HAP-1 (cell line): ENCODE results near the gene EIF3C.
"Not testable (repeated sequence)": the region's sequence is repeated elsewhere in the genome, so short reads cannot be mapped to it uniquely, and the experiment has no call there.

Source experiments
- DNase-seq, 2 experiments: peaks; one replicate each; pipeline ENCODE4 v3.0.0-alpha.2; 2016 to 2020; ENCODE audit warnings: low spot score in 2 of 2
- H3K27me3 ChIP-seq: fragments of 250-450 bp; sonication (Bioruptor Pico); 2 replicates; pipeline ENCODE4 v1.5.1; 2020; ENCODE audit warnings: low read depth, mild to moderate bottlenecking, moderate library complexity
- H3K36me3 ChIP-seq: fragments of 250-450 bp; sonication (Bioruptor Pico); replicated peaks from 2 replicates; pipeline ENCODE4 v1.5.1; 2020; ENCODE audit warnings: mild to moderate bottlenecking
- H3K4me1 ChIP-seq: fragments of 250-450 bp; sonication (Bioruptor Pico); 2 replicates; pipeline ENCODE4 v1.5.1; 2020; ENCODE audit warnings: mild to moderate bottlenecking
- H3K4me3 ChIP-seq: fragments of 250-450 bp; sonication (Bioruptor Pico); 2 replicates; pipeline ENCODE4 v1.5.1; 2020; ENCODE audit warnings: mild to moderate bottlenecking, moderate library complexity
- H3K9me3 ChIP-seq: fragments of 250-450 bp; sonication (Bioruptor Pico); 2 replicates; pipeline ENCODE4 v1.5.1; 2020; ENCODE audit warnings: mild to moderate bottlenecking, moderate library complexity
- in situ Hi-C: fragments of 300-500 bp; cut with MboI; formaldehyde crosslinking; loops from 3 replicates; pipeline ENCODE4 v1.14.3; 2020; ENCODE audit warnings: low sequenced_read_pairs, inconsistent platforms, mixed read lengths

Gene EIF3C

GRCh38 chr16:28722852-28723650 lies 11.8 kb downstream of the EIF3C start:
- H3K36me3 ChIP-seq, DNase-seq, H3K4me3 ChIP-seq, H3K9me3 ChIP-seq, H3K4me1 ChIP-seq, H3K27me3 ChIP-seq, in situ Hi-C loops: not testable (repeated sequence)

DNA sequence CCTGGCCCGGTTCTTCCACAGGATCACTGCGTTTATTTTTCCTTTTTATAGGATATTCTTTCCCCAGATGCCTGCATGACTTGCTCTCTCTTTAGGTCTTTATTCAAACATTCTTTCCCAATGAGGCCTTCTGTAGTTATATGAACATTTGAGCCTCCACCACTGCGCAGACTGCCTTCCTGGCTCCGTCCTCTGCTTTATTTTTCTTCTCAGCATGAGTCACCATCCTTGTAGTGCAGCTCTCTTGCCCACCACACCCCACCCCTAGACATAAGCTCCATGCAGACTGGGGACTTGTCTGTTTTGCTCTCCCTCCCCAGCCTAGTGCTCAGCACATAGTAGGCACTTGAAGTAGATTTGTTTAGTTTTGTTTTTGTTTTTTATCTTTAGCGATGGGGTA lies 20.0 kb downstream of the EIF3C start:
- H3K4me1 ChIP-seq, in situ Hi-C loops, H3K36me3 ChIP-seq, DNase-seq, H3K4me3 ChIP-seq, H3K27me3 ChIP-seq, H3K9me3 ChIP-seq: not testable (repeated sequence)

GRCh38 chr16:28732455-28733124 lies 21.3 kb downstream of the EIF3C start:
- H3K4me3 ChIP-seq, DNase-seq, H3K9me3 ChIP-seq, H3K36me3 ChIP-seq, H3K27me3 ChIP-seq, H3K4me1 ChIP-seq, in situ Hi-C loops: not testable (repeated sequence)

DNA sequence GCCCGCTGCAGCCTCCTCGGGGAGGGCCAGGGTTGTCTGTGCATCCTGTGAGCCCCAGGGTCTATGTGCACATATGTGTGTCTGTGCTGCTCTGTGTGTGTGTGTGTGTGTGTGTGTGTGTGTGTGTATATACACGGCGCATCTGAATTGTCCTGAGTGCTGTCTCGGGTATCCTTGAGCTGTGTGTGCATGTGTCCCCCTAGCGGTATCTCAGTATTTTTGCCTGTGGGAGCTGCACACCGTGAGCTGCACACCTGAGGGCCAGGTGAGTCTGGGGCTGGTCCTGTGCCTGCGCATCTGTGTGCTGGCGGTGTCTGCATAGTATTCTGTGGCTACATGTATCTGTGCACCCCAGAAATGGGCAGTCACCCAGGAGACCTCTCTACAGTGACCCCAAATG lies 28.5 kb downstream of the EIF3C start:
- H3K4me1 ChIP-seq, H3K36me3 ChIP-seq, in situ Hi-C loops, H3K27me3 ChIP-seq, H3K4me3 ChIP-seq, H3K9me3 ChIP-seq, DNase-seq: not testable (repeated sequence)

GRCh38 chr16:28740631-28741030 lies 29.4 kb downstream of the EIF3C start:
- DNase-seq, H3K9me3 ChIP-seq, in situ Hi-C loops, H3K4me3 ChIP-seq, H3K4me1 ChIP-seq, H3K27me3 ChIP-seq, H3K36me3 ChIP-seq: not testable (repeated sequence)

DNA sequence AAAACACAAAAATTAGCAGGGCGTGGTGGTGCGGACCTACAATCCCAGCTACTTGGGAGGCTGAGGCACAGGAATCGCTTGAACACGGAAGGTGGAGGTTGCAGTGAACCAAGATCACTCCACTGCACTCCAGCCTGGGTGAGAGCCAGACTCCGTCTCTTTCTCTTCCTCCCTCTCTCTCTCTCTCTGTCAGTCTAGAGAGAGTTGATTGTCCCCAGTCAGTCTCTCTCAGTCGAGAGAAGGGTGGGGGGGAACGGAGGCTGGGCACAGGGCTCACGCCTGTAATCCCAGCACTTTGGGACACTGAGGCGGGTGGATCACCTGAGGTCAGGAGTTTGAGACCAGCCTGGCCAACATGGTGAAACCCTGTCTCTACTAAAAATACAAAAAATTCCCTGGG lies 30.0 kb downstream of the EIF3C start:
- H3K27me3 ChIP-seq, H3K4me3 ChIP-seq, H3K4me1 ChIP-seq, in situ Hi-C loops, DNase-seq, H3K9me3 ChIP-seq, H3K36me3 ChIP-seq: not testable (repeated sequence)

DNA sequence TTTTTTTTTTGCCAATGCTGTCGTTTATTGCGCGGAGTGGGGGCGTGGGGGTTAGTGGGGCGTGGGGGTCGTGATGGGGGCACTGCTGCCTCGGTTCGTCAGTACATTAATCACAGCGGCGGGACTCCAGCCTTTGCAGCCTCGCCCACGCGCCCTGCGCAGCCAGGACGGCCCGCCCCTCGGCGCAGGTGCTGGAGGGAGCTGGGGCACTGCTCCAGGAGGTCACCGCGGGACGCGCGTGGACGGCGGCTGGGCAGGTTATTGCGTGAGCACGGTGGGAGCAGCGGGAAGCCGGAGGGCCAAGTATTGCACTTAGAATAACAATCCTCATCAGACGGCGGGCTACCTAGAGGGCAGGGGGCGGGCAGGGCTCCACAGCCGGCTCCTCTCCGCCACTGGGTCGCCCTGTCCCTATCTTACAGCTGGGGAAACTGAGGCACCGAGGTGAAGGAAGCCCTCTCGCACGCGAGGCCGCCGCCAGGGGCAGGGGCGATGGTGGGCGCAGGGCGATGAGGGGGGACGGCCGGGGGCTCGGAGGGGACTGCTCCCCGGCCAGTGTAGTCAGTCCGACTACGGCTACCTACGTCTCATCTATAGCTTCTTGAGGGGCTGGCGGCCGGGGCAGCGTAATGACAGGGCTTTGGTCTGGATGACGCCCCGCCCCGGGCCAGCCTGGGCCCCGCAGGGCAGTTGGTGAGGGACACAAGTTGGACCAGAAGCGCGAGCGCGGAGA lies 35.5 kb downstream of the EIF3C start:
- H3K36me3 ChIP-seq, H3K27me3 ChIP-seq, H3K9me3 ChIP-seq, H3K4me1 ChIP-seq, in situ Hi-C loops, H3K4me3 ChIP-seq, DNase-seq: not testable (repeated sequence)

DNA sequence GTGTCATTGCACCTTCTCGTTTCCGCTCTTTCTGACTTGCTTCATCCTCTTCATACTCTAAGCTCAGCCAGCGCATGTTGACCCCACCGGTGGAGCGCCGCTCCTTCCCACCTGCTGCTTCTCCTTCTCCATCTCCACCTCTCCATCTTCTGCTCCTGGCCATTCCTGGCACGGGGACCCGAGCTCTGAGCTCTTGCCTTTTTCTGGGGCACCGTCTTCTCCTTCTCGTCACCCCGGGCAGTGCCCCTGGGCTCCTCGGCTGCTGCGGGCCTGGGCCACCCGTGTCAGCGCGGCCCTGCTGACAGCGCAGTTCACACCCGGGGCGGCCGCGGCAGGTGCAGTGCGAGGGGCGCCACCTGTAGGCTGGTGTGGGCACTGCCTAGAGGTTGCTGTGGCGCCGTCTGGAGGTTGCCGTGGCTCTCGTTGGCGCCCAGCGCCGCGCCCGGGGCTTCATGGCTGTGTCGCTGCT lies 38.8 kb downstream of the EIF3C start:
- H3K4me3 ChIP-seq, H3K27me3 ChIP-seq, H3K36me3 ChIP-seq, in situ Hi-C loops, H3K4me1 ChIP-seq, H3K9me3 ChIP-seq: not testable (repeated sequence)
- peak in 1 of 2 experiments; percentile 17 for DNase-seq

DNA sequence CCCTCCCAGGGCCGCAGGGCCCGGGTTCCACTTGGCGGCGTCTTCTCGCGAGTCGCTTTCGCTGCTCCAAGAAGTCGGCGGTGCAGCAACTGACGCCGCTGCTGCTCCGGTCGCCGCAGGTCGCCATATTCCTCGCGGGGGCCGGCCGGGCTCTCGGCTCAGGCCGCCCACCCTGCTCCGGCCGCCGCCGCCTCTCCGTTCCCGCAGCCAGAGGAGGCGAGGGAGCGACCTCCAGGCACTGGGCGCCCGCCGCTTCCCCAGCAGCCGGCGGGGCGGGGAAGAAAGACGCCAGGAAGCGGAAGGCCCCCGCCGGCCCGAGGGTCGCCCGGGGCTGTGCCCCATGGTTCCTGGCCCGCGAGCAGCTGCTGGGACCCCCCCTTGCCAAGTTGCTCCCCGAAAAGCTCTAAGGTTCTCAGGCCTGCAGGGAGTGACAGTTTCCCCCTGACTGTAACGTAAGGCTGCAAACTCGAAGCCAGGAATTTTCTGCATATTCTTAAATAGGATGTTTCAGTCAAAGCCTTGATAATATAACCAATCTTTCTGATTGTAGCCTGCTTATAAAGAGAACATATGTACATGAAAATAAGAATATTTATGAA lies 39.3 kb downstream of the EIF3C start:
- H3K27me3 ChIP-seq, DNase-seq, in situ Hi-C loops, H3K36me3 ChIP-seq, H3K4me1 ChIP-seq, H3K9me3 ChIP-seq, H3K4me3 ChIP-seq: not testable (repeated sequence)

DNA sequence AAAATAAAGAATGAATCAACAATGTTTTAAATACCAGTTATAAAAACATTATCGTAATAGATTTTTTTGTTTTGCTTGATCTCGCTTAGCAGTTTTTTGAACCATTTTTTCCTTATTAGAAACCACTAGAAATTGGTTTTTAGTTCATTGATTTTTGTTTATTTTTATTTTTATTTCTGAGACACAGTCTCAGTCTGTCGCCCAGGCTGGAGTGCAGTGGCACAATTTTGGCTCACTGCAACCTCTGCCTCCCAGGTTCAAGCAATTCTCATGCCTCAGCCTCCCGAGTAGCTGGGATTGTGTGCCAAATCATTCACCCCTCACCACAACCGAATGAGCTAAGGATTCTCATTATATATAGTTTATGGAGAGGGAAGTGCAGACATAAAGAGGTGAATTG lies 40.2 kb downstream of the EIF3C start, which contains the start of gene NPIPB9:
TSS of gene NPIPB9 (plus strand) at position 301 of the 400 bp plus-strand sequence.
- H3K4me1 ChIP-seq, H3K9me3 ChIP-seq, DNase-seq, H3K36me3 ChIP-seq, in situ Hi-C loops, H3K27me3 ChIP-seq, H3K4me3 ChIP-seq: not testable (repeated sequence)

- H3K4me1 ChIP-seq, DNase-seq, H3K27me3 ChIP-seq, H3K36me3 ChIP-seq, H3K9me3 ChIP-seq, in situ Hi-C loops, H3K4me3 ChIP-seq: not testable (repeated sequence)
Observed at GRCh38 chr16:28781697-28782096, 70.4 kb downstream of the EIF3C start.

GRCh38 chr16:28782357-28782756 lies 71.1 kb downstream of the EIF3C start:
- H3K27me3 ChIP-seq, H3K4me3 ChIP-seq, in situ Hi-C loops, DNase-seq, H3K4me1 ChIP-seq, H3K9me3 ChIP-seq, H3K36me3 ChIP-seq: not testable (repeated sequence)
